H1 (cell line): ENCODE measurements around the gene USF1. TPM values are rescaled to one million over a fixed set of nuclear protein-coding genes. Genes with fewer than 3 reads are reported as not detected.

Experiments
- CTCF ChIA-PET: fragments of 300-600 bp; sonication (Branson Sonifier 250); formaldehyde crosslinking; loops from one replicate; lab custom pipeline; 2021; ENCODE audit not compliant: partially characterized antibody; lab: Charles Lee
- POLR2A ChIA-PET: fragments of 300-600 bp; sonication (Branson Sonifier 250); formaldehyde crosslinking; loops from one replicate; lab custom pipeline; 2021; ENCODE audit warnings: inconsistent platforms; ENCODE audit not compliant: partially characterized antibody; lab: Charles Lee
- DNase-seq, 2 experiments: peaks; one replicate each; pipeline versions ENCODE4 v3.0.0 to v3.0.0-alpha.2; 2010 to 2022; ENCODE audit warnings: low spot score in 2 of 2, low read depth in 1 of 2, mixed read lengths in 1 of 2
- FAIRE-seq: peaks from 2 replicates; lab custom pipeline; 2011; peaks lifted over from hg19 to GRCh38; lab: Jason Lieb, UNC
- H2AFZ ChIP-seq: 2 replicates; pipeline ENCODE4 v1.8.1; 2012; ENCODE audit warnings: low read length, inconsistent platforms
- H2AK5ac ChIP-seq: 2 replicates; pipeline ENCODE4 v1.6.1; 2013; ENCODE audit warnings: low read depth, low read length
- H2BK120ac ChIP-seq: replicated peaks from 2 replicates; pipeline ENCODE3; 2013; ENCODE audit warnings: low read depth, low read length, inconsistent platforms
- H2BK12ac ChIP-seq: 2 replicates; pipeline ENCODE4 v1.6.1; 2013; ENCODE audit warnings: low read depth, low read length
- H2BK15ac ChIP-seq: 2 replicates; pipeline ENCODE4 v1.6.1; 2013; ENCODE audit warnings: low read length
- H2BK20ac ChIP-seq: 2 replicates; pipeline ENCODE4 v1.6.1; 2013; ENCODE audit warnings: low read length
- H2BK5ac ChIP-seq: 2 replicates; pipeline ENCODE4 v1.6.1; 2013; ENCODE audit warnings: low read depth, low read length
- H3K14ac ChIP-seq: 2 replicates; pipeline ENCODE4 v1.6.1; 2013; ENCODE audit warnings: inconsistent platforms; ENCODE audit not compliant: insufficient read length
- H3K18ac ChIP-seq: 2 replicates; pipeline ENCODE4 v1.6.1; 2013; ENCODE audit warnings: low read length; ENCODE audit errors: extremely low read depth
- H3K23ac ChIP-seq: 2 replicates; pipeline ENCODE4 v1.6.1; 2013; ENCODE audit warnings: inconsistent platforms; ENCODE audit not compliant: insufficient read length
- H3K23me2 ChIP-seq: 2 replicates; pipeline ENCODE4 v1.6.1; 2013; ENCODE audit warnings: low read depth, low read length
- H3K27ac ChIP-seq: 2 replicates; pipeline ENCODE4 v1.6.1; 2011; ENCODE audit warnings: low read depth, low read length, inconsistent platforms
- H3K27me3 ChIP-seq, 4 experiments: replicated peaks in 1 of 4; 1 replicate in 1 of 4; 2 replicates in 3 of 4; pipeline versions ENCODE4 v1.6.1 to v1.8.1; 2011 to 2013; ENCODE audit warnings: low read length in 3 of 4, mild to moderate bottlenecking in 3 of 4, inconsistent platforms in 2 of 4, mixed read lengths in 2 of 4, moderate library complexity in 1 of 4; ENCODE audit not compliant: control insufficient read depth in 3 of 4, insufficient read depth in 3 of 4; ENCODE audit errors: extremely low read depth in 1 of 4
- H3K36me3 ChIP-seq, 4 experiments: 2 replicates each; pipeline versions ENCODE4 v1.6.1 to v1.8.1; 2011 to 2013; ENCODE audit warnings: mild to moderate bottlenecking in 4 of 4, low read length in 3 of 4, moderate library complexity in 2 of 4, control low read depth in 1 of 4, inconsistent platforms in 1 of 4; ENCODE audit not compliant: insufficient read depth in 4 of 4, control insufficient read depth in 2 of 4
- H3K4ac ChIP-seq: replicated peaks from 2 replicates; pipeline ENCODE3; 2013; ENCODE audit warnings: low read length, low read depth, mixed read lengths, inconsistent platforms; ENCODE audit not compliant: insufficient read length
- H3K4me1 ChIP-seq, 4 experiments: replicated peaks in 1 of 4; 1 replicate in 1 of 4; 2 replicates in 3 of 4; pipeline versions ENCODE4 v1.6.1 to v1.8.1; 2011 to 2013; ENCODE audit warnings: low read length in 3 of 4, inconsistent platforms in 2 of 4, mixed read lengths in 1 of 4; ENCODE audit not compliant: insufficient read depth in 4 of 4, control insufficient read depth in 3 of 4
- H3K4me2 ChIP-seq, 2 experiments: 2 replicates each; pipeline versions ENCODE4 v1.6.1 to v1.8.1; 2011 to 2013; ENCODE audit warnings: low read depth in 2 of 2, low read length in 2 of 2, control low read depth in 1 of 2, inconsistent platforms in 1 of 2, mild to moderate bottlenecking in 1 of 2; ENCODE audit not compliant: insufficient read depth in 1 of 2
- H3K4me3 ChIP-seq, 4 experiments: fragments of 200-600, 300-600 bp in 1 of 4; sonication (generic), shearing (Covaris generic), sonication (Bioruptor Twin) in 1 of 4; 2 replicates each; pipeline versions ENCODE4 v1.5.1 to v1.8.1; 2011 to 2016; ENCODE audit warnings: low read length in 4 of 4, low read depth in 3 of 4, control low read depth in 2 of 4, inconsistent platforms in 2 of 4, mild to moderate bottlenecking in 2 of 4, mixed read lengths in 1 of 4, moderate library complexity in 1 of 4; ENCODE audit not compliant: insufficient read depth in 2 of 4; ENCODE audit errors: extremely low read depth in 1 of 4
- H3K56ac ChIP-seq: replicated peaks from 2 replicates; pipeline ENCODE3; 2013; ENCODE audit warnings: low read depth, mild to moderate bottlenecking, mixed read lengths, low read length, inconsistent platforms; ENCODE audit not compliant: insufficient read length
- H3K79me1 ChIP-seq: 2 replicates; pipeline ENCODE4 v1.6.1; 2013; ENCODE audit warnings: low read depth, low read length, control low read depth
- H3K79me2 ChIP-seq, 2 experiments: 2 replicates each; pipeline versions ENCODE4 v1.6.1 to v1.8.1; 2012 to 2013; ENCODE audit warnings: low read length in 2 of 2, mild to moderate bottlenecking in 2 of 2, inconsistent platforms in 1 of 2; ENCODE audit not compliant: insufficient read depth in 2 of 2, control insufficient read depth in 1 of 2
- H3K9ac ChIP-seq, 4 experiments: replicated peaks in 1 of 4; 1 replicate in 1 of 4; 2 replicates in 3 of 4; pipeline versions ENCODE4 v1.6.1 to v1.8.1; 2011 to 2013; ENCODE audit warnings: low read depth in 3 of 4, low read length in 3 of 4, control low read depth in 2 of 4, mild to moderate bottlenecking in 2 of 4, moderate library complexity in 2 of 4, inconsistent platforms in 1 of 4; ENCODE audit errors: extremely low read depth in 1 of 4
- H3K9me3 ChIP-seq, 2 experiments: 2 replicates each; pipeline versions ENCODE4 v1.6.1 to v1.8.1; 2012 to 2013; ENCODE audit warnings: mild to moderate bottlenecking in 2 of 2, moderate library complexity in 2 of 2, control low read depth in 1 of 2, inconsistent platforms in 1 of 2, low read depth in 1 of 2, low read length in 1 of 2, mixed read lengths in 1 of 2; ENCODE audit not compliant: insufficient read depth in 2 of 2
- H4K20me1 ChIP-seq, 2 experiments: replicated peaks in 1 of 2; 2 replicates each; pipeline versions ENCODE3 to v1.8.1; 2011 to 2013; ENCODE audit warnings: inconsistent platforms in 2 of 2, low read length in 2 of 2, mild to moderate bottlenecking in 1 of 2; ENCODE audit not compliant: insufficient read depth in 2 of 2, control insufficient read depth in 1 of 2
- H4K5ac ChIP-seq: 2 replicates; pipeline ENCODE4 v1.6.1; 2013; ENCODE audit warnings: low read length, low read depth, mixed read lengths, inconsistent platforms; ENCODE audit not compliant: insufficient read length
- H4K8ac ChIP-seq: 2 replicates; pipeline ENCODE4 v1.8.0; 2013; ENCODE audit warnings: mild to moderate bottlenecking, moderate library complexity, low read length, inconsistent platforms; ENCODE audit not compliant: insufficient read depth; ENCODE audit errors: extremely low read depth
- H4K91ac ChIP-seq: replicated peaks from 2 replicates; pipeline ENCODE3; 2013; ENCODE audit warnings: low read length, mixed read lengths, inconsistent platforms; ENCODE audit not compliant: insufficient read length
- E2F6 ChIP-seq: IDR thresholded peaks from 2 replicates; pipeline ENCODE4 v1.6.1; 2012; ENCODE audit warnings: inconsistent platforms
- MAX ChIP-seq: IDR thresholded peaks from 2 replicates; pipeline ENCODE4 v1.6.1; 2012; ENCODE audit warnings: inconsistent platforms
- SIX5 ChIP-seq: IDR thresholded peaks from 2 replicates; pipeline ENCODE4 v1.6.1; 2011; ENCODE audit warnings: mild to moderate bottlenecking, low read depth, low read length
- SUZ12 ChIP-seq: fragments of 200-600 bp; sonication (generic); IDR thresholded peaks from 2 replicates; pipeline ENCODE4 v1.6.1; 2012; ENCODE audit warnings: mild to moderate bottlenecking, inconsistent platforms, low read length, moderate library complexity, mixed read lengths
- WGBS, 2 experiments: shearing (Covaris generic) in 1 of 2; methylation state at CpG; one replicate each; pipeline versions ENCODE4 v1.1.6 to v1.1.7; 2013 to 2015; ENCODE audit warnings: low lambda C conversion rate in 2 of 2, mixed read lengths in 2 of 2, inconsistent platforms in 1 of 2, low coverage in 1 of 2, missing lambda C conversion rate in 1 of 2; ENCODE audit not compliant: insufficient replicate concordance in 2 of 2, insufficient coverage in 1 of 2, insufficient read length in 1 of 2; ENCODE audit errors: extremely low coverage in 1 of 2, missing lambda C conversion rate in 1 of 2; 5-methylcytosine and 5-hydroxymethylcytosine counted together
- polyA plus RNA-seq, 7 experiments: library from polyadenylated mRNA; depleted of rRNA in 3 of 7; stranded (reverse) in 5 of 7; unstranded in 2 of 7; fragments of >200 nt in 5 of 7; fragments of 200-250 nt in 2 of 7; gene quantifications; 1 replicate in 5 of 7; 2 replicates in 1 of 7; 4 replicates in 1 of 7; pipeline versions ENCODE4 v1.2.1 to v1.2.3, GENCODE V29; 2011 to 2013; ENCODE audit warnings: missing spikeins in 2 of 7, mixed read lengths in 2 of 7
- total RNA-seq: library from RNA; stranded (reverse); fragmentation: NEBNext Ultra II Directional; extraction: Animal tissue kit (Norgen Biotek cat#: 25700); gene quantifications from 2 replicates; pipeline ENCODE4 v1.2.1, GENCODE V29; 2021

USF1 gene
- total and polyA plus RNA-seq, 2 of the 8 experiments (the other 6 are each of a cell fraction or from before 2014, with no cell fraction given) = 45.7 to 68.9 TPM

- Histone ChIP-seq H3K4ac (no peak overlapping the region), H2AK5ac (no peak overlapping the region), H4K91ac (no peak overlapping the region), H3K79me2 (no peaks in the 10 kb centered on the region), H2BK120ac (no peak overlapping the region), H3K36me3 (no peaks in the 10 kb centered on the region), H3K18ac (no peak overlapping the region), H3K79me1 (no peaks in the 10 kb centered on the region), H3K27ac (no peak overlapping the region), H4K8ac (no peak overlapping the region), H2BK15ac (no peak overlapping the region), H3K27me3 (peaks cover 0 to 17% (median 8%) of the 10 kb centered on the region in 4 experiments; a peak in 6 of 7 replicates), H3K4me2 (no peak overlapping the region), H3K14ac (no peak overlapping the region), H3K4me3 (no peak overlapping the region), H3K23me2 (no peaks in the 10 kb centered on the region; the same call in 1 of the 2 replicates), H3K23ac (no peak overlapping the region), H4K5ac (no peak overlapping the region), H3K4me1 (peaks cover 0 to 3% (median 1%) of the 10 kb centered on the region in 4 experiments; a peak in 2 of 7 replicates), H4K20me1 (no peaks in the 10 kb centered on the region), H2AFZ (no peak overlapping the region), H2BK12ac (no peak overlapping the region), H2BK20ac (no peak overlapping the region), H3K56ac (no peak overlapping the region), H3K9ac (no peak overlapping the region), H2BK5ac (no peak overlapping the region), H3K9me3 (peaks cover 0 to 12% of the 10 kb centered on the region in 2 experiments; a peak in 1 of 4 replicates)
- 85% methylated on average over 10 of the region's 10 CpGs; no CpG with 5 or more reads in 1 of the 2 experiments for WGBS, 2 experiments
- DNase-seq = no peak
- POLR2A ChIA-PET = interaction anchor here (0.8 to 1.3 kb wide), 3 partner anchors 11 to 49 kb away, joined by 3 to 4 read pairs (median 3); no protein-coding TSS in a partner anchor
- CTCF ChIA-PET = interaction anchor here (0.7 to 1.8 kb wide), 7 partner anchors 10 to 217 kb away, joined by 3 to 7 read pairs (median 3); partner anchors contain the start of gene ITLN1
- FAIRE-seq = no peak
- TF ChIP-seq SUZ12 (no peak), SIX5 (no peak), E2F6 (no peak), MAX (no peak)
These were observed 5.4 kb upstream of the USF1 start for GRCh38 chr1:161051219-161051618.
